Measurements from ENCODE around the gene SCN3A. TPM values are rescaled to one million over a fixed set of nuclear protein-coding genes. Genes with fewer than 3 reads are reported as not detected.

The SCN3A gene
- total RNA-seq, 1 donor from 2014 or later: not detected

GRCh38 chr2:165064743-165065142 lies 139.1 kb downstream of the SCN3A start:
- no peak for TF ChIP-seq CTCF (IDR thresholded peaks at IDR 0.05; ENCODE audit: insufficient read depth, low read length, severe bottlenecking)
- peak; percentile 13 for DNase-seq (ENCODE audit: low read depth)
- FAIRE-seq: no peak
- Histone ChIP-seq H3K4me3 (ENCODE audit: low read depth, low read length) (no peak overlapping the region), H3K36me3 (ENCODE audit: control insufficient read depth, insufficient read depth, low read length) (no peaks in the 10 kb centered on the region), H3K27me3 (ENCODE audit: control insufficient read depth, insufficient read depth, low read length) (no peaks in the 10 kb centered on the region)

DNA sequence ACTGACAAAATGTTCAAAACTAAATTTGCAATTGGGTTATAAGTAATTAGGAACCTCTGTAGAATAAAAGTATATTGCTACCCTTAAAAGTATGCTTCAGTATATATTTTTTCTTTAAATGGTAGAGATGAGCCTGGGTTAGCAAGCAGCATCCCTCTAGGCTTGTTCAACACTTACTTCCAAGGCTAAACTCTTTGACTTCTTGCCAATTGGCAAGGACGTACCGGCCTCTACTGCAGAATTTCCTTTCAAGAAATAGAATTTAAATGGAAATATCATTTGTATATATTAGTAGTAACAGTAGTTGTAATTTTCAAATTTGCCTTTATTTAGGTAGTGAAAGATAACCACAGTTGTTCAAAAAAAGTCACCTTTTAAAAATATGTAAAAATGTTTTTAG lies 143.4 kb downstream of the SCN3A start:
- FAIRE-seq: no peak
- Histone ChIP-seq H3K27me3 (ENCODE audit: control insufficient read depth, insufficient read depth, low read length) (no peaks in the 10 kb centered on the region), H3K36me3 (ENCODE audit: control insufficient read depth, insufficient read depth, low read length) (no peaks in the 10 kb centered on the region), H3K4me3 (ENCODE audit: low read depth, low read length) (no peak overlapping the region)
- no peak for DNase-seq (ENCODE audit: low read depth)
- no peak for TF ChIP-seq CTCF (IDR thresholded peaks at IDR 0.05; ENCODE audit: insufficient read depth, low read length, severe bottlenecking)

DNA sequence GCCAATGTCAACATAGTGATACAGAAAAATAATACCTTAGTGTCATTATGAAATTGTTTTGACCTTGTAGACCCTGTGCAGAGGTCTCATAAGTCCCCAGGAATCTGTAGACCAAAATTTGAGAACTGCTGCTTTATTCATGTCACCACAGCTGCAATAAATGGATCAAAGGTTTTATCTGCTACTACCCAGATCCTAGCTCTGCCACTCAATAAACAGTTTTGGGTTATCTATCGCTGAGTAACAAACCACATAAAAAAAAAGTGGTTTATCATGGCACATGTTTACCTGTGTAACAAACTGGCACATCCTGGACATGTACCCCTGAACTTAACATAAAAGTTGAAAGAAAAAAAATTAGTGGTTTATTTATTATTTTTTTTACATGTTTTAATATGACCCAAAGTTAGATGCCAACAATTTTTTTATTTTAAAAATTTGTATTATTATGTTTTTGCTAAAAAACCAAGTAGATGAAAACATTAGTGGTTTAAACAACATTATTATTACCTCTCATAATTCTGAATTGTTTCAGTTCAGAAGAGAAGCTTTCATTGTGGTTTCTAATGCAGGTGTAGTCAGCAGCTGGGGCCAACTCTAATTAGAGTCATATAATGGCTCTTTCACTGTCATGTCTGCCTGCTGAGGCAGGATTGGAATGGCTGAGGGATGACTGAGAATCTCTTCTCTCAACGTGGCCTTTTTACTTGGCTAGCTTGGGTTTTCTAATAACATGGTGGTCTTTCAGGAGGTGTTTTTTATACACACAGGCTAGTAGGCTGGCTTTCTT lies 145.2 kb downstream of the SCN3A start:
- Histone ChIP-seq H3K27me3 (ENCODE audit: control insufficient read depth, insufficient read depth, low read length) (no peaks in the 10 kb centered on the region), H3K36me3 (ENCODE audit: control insufficient read depth, insufficient read depth, low read length) (no peaks in the 10 kb centered on the region), H3K4me3 (ENCODE audit: low read depth, low read length) (no peak overlapping the region)
- no peak for DNase-seq (ENCODE audit: low read depth)
- no peak for TF ChIP-seq CTCF (IDR thresholded peaks at IDR 0.05; ENCODE audit: insufficient read depth, low read length, severe bottlenecking)
- no peak for FAIRE-seq

DNA sequence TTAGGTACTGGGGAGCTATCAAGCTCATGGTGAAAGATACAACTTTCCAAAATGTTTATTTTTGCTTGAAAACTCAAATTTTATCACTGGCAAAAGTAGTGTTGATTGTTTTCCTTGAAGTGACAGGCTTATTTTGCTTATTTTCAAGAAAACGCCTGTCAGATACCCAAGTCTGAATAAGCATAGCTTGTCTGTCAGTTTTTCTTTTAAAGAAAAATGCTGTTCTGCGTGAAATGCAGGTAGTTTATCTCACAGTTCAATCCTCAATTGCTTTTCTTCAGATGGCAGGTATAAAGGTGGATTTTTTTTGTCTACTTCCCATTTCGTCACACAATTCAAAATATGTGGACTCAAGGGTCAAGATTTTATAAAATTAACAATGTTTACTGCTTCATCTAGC lies 145.9 kb downstream of the SCN3A start:
- Histone ChIP-seq H3K36me3 (ENCODE audit: control insufficient read depth, insufficient read depth, low read length) (no peaks in the 10 kb centered on the region), H3K27me3 (ENCODE audit: control insufficient read depth, insufficient read depth, low read length) (no peaks in the 10 kb centered on the region), H3K4me3 (ENCODE audit: low read depth, low read length) (no peak overlapping the region)
- no peak for TF ChIP-seq CTCF (IDR thresholded peaks at IDR 0.05; ENCODE audit: insufficient read depth, low read length, severe bottlenecking)
- DNase-seq (ENCODE audit: low read depth): no peak
- no peak for FAIRE-seq

DNA sequence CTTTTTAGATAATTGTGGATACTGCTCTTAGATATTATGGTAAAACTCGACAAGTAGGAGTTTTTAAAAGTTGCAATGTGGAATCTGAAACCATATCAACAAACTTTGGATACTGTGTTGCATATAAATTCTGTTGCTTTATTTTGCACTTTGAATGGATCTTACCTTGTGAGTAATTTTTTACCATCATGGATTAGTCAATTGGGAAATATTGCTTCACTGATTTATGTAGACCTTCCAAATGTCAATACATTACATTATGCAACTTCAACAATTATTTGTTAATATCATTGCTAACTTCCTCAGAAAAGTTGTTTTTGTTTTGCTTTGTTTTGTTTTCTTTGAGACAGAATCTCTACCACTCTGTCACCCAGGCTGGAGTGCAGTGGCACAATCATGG lies 146.5 kb downstream of the SCN3A start:
- DNase-seq (ENCODE audit: low read depth): no peak
- H3K4me3 ChIP-seq (ENCODE audit: low read depth, low read length): no peak overlapping the region
- no peak for FAIRE-seq

More for the DNA sequence above, 146.5 kb downstream of the SCN3A start:
- Histone ChIP-seq H3K27me3 (ENCODE audit: control insufficient read depth, insufficient read depth, low read length) (no peaks in the 10 kb centered on the region), H3K36me3 (ENCODE audit: control insufficient read depth, insufficient read depth, low read length) (no peaks in the 10 kb centered on the region)
- TF ChIP-seq CTCF (IDR thresholded peaks at IDR 0.05; ENCODE audit: insufficient read depth, low read length, severe bottlenecking): no peak

Measured in bronchial epithelial cell (primary cell).